GM18526 (cell line): ENCODE results near the gene ZFPL1.

Source experiments
- POLR2A ChIP-seq: IDR thresholded peaks from 3 replicates; pipeline ENCODE4 v1.6.1; 2011; ENCODE audit not compliant: insufficient read length; ENCODE audit errors: extremely low read depth

ZFPL1 gene

GRCh38 chr11:65056999-65057398 is 27.0 kb upstream of the ZFPL1 start:
- TF ChIP-seq POLR2A = no peak

DNA sequence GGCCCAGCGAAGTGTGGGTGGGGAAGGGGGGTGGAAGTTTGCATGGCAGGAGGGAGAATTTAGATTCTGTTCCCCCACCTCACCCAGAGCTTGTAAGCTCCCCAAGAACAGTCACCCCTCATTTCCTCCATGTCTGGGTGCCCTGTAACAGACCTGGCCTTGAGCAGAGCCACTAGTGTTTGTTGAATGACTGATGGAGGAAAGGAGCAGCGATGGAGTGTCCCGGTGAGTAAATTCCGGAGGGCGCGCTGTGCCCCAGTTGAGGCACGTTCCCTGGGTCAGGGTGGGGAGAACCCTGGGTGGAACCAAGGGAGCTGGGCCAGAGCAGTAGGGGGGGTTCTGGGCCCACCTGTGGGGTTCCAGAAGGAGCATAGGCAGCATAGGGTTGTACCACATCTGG is 26.5 kb upstream of the ZFPL1 start:
- no peak for TF ChIP-seq POLR2A

DNA sequence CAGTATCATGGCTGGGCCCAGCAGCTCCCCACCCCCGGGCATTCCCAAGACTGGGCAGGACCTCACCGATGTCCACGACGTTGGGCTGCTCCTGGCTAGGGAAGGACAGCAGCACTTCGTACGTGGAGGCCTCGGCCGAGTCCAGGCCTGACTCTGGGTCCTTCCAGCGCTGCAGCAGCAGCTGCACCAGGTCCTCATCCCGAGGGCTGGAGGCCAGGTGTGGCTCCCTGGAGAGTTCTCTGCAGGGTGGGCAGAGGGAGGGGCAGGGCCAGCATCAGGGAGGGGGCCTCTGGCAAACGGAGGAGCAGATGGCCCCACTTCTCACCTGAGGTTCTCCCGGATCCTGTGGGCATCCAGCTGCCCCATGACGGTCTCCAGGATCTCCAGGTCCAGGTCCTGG is 26.0 kb upstream of the ZFPL1 start:
- TF ChIP-seq POLR2A = no peak

- TF ChIP-seq POLR2A = no peak
Observed at GRCh38 chr11:65058419-65059054, 25.5 kb upstream of the ZFPL1 start, which contains the start of gene NAALADL1. Gene NAALADL1, minus strand, starts transcription at chr11:65058553. Its CDS starts 32 bp downstream, at chr11:65058521.

DNA sequence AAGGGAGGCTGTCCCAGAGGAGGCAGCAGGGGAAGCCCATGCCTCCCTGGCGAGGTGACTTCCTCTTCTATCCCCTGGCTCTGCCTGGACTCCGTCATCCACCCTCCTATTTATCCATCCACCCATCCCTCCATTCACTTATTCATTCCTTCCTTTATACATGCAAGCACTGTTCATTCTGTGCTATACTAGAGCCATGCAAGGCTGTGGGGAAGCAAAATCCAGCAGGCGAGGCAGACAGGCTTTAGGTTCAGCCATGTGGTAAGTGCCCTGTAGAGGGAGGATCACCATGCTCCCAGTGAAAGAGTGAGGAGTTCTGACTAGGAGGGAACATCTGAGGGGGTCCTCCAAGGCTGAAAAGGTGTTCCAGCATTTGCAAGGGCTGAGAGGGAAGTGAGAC is 24.5 kb upstream of the ZFPL1 start:
- no peak for TF ChIP-seq POLR2A

GRCh38 chr11:65059959-65060824 is 23.8 kb upstream of the ZFPL1 start:
- no peak for TF ChIP-seq POLR2A

GRCh38 chr11:65060913-65061408 is 23.1 kb upstream of the ZFPL1 start:
- TF ChIP-seq POLR2A = no peak

DNA sequence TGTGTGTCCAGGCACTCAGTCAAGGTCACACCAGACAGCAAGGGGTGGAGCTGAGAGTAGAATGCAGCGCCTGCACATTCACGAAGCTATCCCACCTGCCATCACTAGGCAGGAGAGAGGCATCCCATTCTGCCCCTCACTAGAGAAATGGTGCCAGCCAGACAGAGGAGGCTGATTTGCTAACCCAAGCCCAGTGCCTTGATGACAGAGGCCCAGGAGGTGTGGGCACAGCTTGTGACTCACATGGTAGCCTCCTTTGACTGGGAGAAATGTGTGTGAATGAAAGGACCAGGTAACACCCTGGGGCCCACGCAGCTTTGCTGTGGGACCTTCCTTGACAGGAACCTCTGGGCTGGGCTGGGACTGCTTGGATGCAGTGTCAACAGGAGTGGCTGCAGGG is 20.5 kb upstream of the ZFPL1 start:
- TF ChIP-seq POLR2A = no peak

GRCh38 chr11:65064847-65065240 is 19.2 kb upstream of the ZFPL1 start:
- no peak for TF ChIP-seq POLR2A

GRCh38 chr11:65065851-65066250 is 18.2 kb upstream of the ZFPL1 start:
- no peak for TF ChIP-seq POLR2A

GRCh38 chr11:65066315-65066714 is 17.7 kb upstream of the ZFPL1 start:
- TF ChIP-seq POLR2A = no peak

DNA sequence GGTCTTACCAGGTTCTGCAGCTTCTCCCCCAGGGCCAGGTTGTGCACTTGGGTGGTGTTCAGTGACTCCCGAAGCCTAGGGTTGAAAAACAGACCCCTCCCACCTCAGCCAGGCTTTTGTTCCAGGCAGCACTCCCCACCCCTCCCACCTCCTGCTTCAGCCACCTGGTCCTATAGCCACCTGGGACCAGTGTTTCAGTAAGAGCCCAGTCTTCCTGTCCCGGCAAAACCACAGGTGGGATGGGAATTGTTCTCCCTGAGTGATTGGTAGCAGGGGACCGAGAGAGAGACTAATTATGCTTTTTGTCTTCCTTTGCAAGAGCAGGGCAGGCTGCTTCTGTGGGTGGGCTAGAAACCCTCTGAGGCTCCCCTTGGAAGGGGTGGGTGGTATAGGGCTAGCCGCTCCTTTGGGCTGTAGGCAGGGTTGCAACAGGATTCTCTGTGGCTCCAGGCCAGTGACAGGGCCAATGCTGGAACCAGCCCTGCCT is 17.2 kb upstream of the ZFPL1 start:
- no peak for TF ChIP-seq POLR2A

DNA sequence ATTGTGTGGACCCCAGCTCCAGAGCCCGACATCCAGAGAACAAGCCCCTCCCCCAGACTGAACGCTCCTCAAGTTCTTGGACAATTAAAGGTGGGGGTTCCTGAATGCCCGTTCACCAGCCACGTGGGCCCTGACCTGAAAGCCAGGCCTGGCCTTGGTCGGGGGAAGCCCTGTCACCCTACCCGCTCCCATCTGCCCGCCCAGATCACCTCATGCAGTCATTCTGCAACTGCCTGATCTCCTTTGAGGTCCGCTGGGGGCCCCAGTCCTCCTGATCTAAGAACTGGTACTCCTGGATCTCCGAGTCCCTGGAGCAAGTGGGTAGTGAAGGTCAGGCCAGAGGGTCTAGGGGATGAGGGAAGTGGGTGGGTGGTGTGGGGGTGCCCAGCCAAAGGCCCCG is 16.6 kb upstream of the ZFPL1 start:
- no peak for TF ChIP-seq POLR2A

GRCh38 chr11:65069217-65069616 is 14.8 kb upstream of the ZFPL1 start:
- TF ChIP-seq POLR2A = no peak

DNA sequence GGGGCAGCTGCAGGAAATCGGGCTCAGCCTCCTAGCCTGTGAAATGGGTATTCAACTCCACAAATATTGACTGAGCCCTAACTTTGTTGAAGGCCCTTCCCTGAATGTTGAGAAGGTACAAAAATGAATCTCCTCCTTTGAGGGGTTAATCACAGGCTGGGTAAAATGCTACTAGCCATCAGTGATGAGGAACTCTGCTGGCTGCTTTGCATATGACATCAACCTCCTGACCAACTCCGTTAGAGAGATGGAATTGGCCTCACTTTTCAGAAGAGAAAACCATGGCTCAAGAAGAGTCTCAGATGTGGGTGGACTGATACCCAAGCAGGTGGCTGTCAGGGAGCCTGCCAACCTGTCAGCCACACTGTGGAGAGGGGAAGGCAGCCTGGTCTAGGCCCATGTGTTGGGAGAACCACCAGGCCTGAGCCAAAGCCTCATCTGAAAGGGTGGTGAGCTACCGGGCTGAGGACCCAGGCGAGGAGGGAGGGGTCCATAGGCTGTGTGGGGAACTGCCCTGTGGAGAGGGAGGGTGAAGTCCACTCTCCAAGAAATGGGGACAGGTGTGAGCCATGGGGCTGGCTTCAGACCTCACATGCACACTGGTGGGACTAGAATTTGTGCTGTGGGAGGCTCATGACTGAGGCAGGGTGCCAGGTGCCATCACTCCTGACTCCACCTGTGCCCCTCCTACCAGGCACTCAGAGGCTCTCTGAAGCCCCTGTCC is 12.0 kb upstream of the ZFPL1 start:
- TF ChIP-seq POLR2A = no peak

DNA sequence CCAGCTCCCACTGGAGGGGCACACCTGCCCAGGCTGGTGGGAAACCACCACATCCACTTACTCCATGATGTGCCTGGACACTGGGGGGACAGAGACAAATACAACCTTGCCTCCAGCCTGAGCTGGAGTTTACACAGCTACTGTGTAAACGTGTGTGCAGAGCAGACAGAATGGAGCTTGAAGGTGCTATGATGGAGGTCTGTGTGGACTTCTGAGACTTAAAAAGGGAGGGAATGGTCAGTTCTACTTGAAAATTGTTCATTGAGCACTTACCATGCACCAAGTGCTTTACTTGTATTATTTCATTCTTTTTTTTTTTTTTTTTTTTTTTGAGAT is 11.4 kb upstream of the ZFPL1 start:
- no peak for TF ChIP-seq POLR2A
